Measurements from ENCODE around the gene FMN2.

FMN2 gene

GRCh38 chr1:240164742-240165141 is 73.1 kb downstream of the FMN2 start:
- no peak for DNase-seq (ENCODE audit: low read depth)
- H3K4me3 ChIP-seq (ENCODE audit: control insufficient read depth, low read depth, low read length) = no peak overlapping the region
- TF ChIP-seq, protein P1, sequence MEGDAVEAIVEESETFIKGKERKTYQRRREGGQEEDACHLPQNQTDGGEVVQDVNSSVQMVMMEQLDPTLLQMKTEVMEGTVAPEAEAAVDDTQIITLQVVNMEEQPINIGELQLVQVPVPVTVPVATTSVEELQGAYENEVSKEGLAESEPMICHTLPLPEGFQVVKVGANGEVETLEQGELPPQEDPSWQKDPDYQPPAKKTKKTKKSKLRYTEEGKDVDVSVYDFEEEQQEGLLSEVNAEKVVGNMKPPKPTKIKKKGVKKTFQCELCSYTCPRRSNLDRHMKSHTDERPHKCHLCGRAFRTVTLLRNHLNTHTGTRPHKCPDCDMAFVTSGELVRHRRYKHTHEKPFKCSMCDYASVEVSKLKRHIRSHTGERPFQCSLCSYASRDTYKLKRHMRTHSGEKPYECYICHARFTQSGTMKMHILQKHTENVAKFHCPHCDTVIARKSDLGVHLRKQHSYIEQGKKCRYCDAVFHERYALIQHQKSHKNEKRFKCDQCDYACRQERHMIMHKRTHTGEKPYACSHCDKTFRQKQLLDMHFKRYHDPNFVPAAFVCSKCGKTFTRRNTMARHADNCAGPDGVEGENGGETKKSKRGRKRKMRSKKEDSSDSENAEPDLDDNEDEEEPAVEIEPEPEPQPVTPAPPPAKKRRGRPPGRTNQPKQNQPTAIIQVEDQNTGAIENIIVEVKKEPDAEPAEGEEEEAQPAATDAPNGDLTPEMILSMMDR (conservative IDR thresholded peaks at IDR 0.05; ENCODE audit: control insufficient read depth, insufficient read depth, low read depth, low read length) = no peak

- no peak overlapping the region for H3K4me3 ChIP-seq (ENCODE audit: control insufficient read depth, low read depth, low read length)
- DNase-seq (ENCODE audit: low read depth) = peak; percentile 63
- TF ChIP-seq, protein P1 (conservative IDR thresholded peaks at IDR 0.05; ENCODE audit: control insufficient read depth, insufficient read depth, low read depth, low read length) = peak; percentile 46
Measured at GRCh38 chr1:240169188-240169587, 77.5 kb downstream of the FMN2 start.

GRCh38 chr1:240170266-240170665 is 78.6 kb downstream of the FMN2 start:
- TF ChIP-seq, protein P1 (conservative IDR thresholded peaks at IDR 0.05; ENCODE audit: control insufficient read depth, insufficient read depth, low read depth, low read length) = no peak
- DNase-seq (ENCODE audit: low read depth) = no peak
- no peak overlapping the region for H3K4me3 ChIP-seq (ENCODE audit: control insufficient read depth, low read depth, low read length)

- TF ChIP-seq, protein P1 (conservative IDR thresholded peaks at IDR 0.05; ENCODE audit: control insufficient read depth, insufficient read depth, low read depth, low read length) = no peak
- no peak overlapping the region for H3K4me3 ChIP-seq (ENCODE audit: control insufficient read depth, low read depth, low read length)
- DNase-seq (ENCODE audit: low read depth) = no peak
Measured at GRCh38 chr1:240170806-240171205, 79.1 kb downstream of the FMN2 start.

DNA sequence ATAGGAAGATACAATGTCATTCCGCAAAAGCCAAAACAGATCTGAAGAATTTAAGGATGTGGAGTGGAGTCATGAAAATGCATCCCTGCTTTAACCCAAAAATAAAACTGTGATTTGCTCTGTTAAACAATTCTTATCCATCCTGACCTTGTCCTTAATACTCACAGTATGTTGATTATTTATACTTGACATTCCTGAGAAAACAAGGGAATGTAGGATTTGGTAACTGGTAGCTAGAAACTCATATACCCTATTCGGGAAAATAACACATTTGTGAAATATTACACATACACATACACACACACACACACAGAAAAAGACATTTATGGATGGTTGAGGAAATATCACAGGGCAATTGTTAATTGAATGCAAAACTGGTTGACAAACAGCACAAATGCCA is 80.2 kb downstream of the FMN2 start:
- TF ChIP-seq, protein P1 (conservative IDR thresholded peaks at IDR 0.05; ENCODE audit: control insufficient read depth, insufficient read depth, low read depth, low read length) = no peak
- DNase-seq (ENCODE audit: low read depth) = no peak
- no peak overlapping the region for H3K4me3 ChIP-seq (ENCODE audit: control insufficient read depth, low read depth, low read length)

- no peak overlapping the region for H3K4me3 ChIP-seq (ENCODE audit: control insufficient read depth, low read depth, low read length)
- no peak for DNase-seq (ENCODE audit: low read depth)
- TF ChIP-seq, protein P1 (conservative IDR thresholded peaks at IDR 0.05; ENCODE audit: control insufficient read depth, insufficient read depth, low read depth, low read length) = no peak
Measured at GRCh38 chr1:240173836-240174235, 82.2 kb downstream of the FMN2 start.

DNA sequence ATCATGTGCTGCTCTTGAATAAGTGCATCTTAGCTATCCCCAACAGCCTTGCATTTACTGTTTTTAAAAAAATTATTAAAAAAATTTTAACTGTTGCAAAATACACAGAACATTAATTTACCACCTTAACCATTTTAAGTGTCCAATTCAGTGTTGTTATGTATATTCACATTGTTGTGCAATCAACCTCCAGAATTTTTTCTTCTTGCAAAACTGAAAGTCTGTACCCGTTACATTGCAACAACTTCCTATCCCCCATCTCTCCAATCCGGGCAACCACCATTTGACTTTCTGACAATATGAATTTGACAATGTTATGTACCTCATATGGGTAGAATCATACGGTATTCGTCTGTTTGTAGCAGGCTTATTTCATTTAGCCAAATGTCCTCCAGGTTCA is 83.1 kb downstream of the FMN2 start:
- H3K4me3 ChIP-seq (ENCODE audit: control insufficient read depth, low read depth, low read length) = no peak overlapping the region
- TF ChIP-seq, protein P1 (conservative IDR thresholded peaks at IDR 0.05; ENCODE audit: control insufficient read depth, insufficient read depth, low read depth, low read length) = no peak
- DNase-seq (ENCODE audit: low read depth) = no peak

Data from fibroblast of mammary gland (primary cell).